ENCODE results near the gene LINGO1.

Gene LINGO1

GRCh38 chr15:77632534-77633133 is at the start of gene LINGO1:
LINGO1 (minus strand) TSS chr15:77632912; CDS start chr15:77632315, 597 bp downstream.
- TF ChIP-seq CTCF (IDR thresholded peaks at IDR 0.05; ENCODE audit: extremely low read depth, insufficient read depth, missing control alignments) = no peak
- in situ Hi-C loops (cut with MboI; ENCODE audit: low pct_unique_long_range_greater_than_20kb, low sequenced_read_pairs, unreplicated experiment) = loop anchor here (25.0 kb wide), 1 partner anchor 180 kb away; no protein-coding TSS in a partner anchor
- DNase-seq (ENCODE audit: low spot score) = no peak

GRCh38 chr15:77681362-77681761 is 48.6 kb upstream of the LINGO1 start:
- DNase-seq (ENCODE audit: low spot score) = no peak
- no peak for TF ChIP-seq CTCF (IDR thresholded peaks at IDR 0.05; ENCODE audit: extremely low read depth, insufficient read depth, missing control alignments)
- in situ Hi-C loops (cut with MboI; ENCODE audit: low pct_unique_long_range_greater_than_20kb, low sequenced_read_pairs, unreplicated experiment) = no loop called here

- no peak for DNase-seq (ENCODE audit: low spot score)
- in situ Hi-C loops (cut with MboI; ENCODE audit: low pct_unique_long_range_greater_than_20kb, low sequenced_read_pairs, unreplicated experiment) = no loop called here
- no peak for TF ChIP-seq CTCF (IDR thresholded peaks at IDR 0.05; ENCODE audit: extremely low read depth, insufficient read depth, missing control alignments)
These were observed 44.1 kb upstream of the LINGO1 start for GRCh38 chr15:77676569-77677375.

GRCh38 chr15:77675806-77676415 is 43.2 kb upstream of the LINGO1 start:
- in situ Hi-C loops (cut with MboI; ENCODE audit: low pct_unique_long_range_greater_than_20kb, low sequenced_read_pairs, unreplicated experiment) = no loop called here
- TF ChIP-seq CTCF (IDR thresholded peaks at IDR 0.05; ENCODE audit: extremely low read depth, insufficient read depth, missing control alignments) = no peak

GRCh38 chr15:77674327-77674726 is 41.6 kb upstream of the LINGO1 start:
- no peak for DNase-seq (ENCODE audit: low spot score)
- in situ Hi-C loops (cut with MboI; ENCODE audit: low pct_unique_long_range_greater_than_20kb, low sequenced_read_pairs, unreplicated experiment) = no loop called here
- no peak for TF ChIP-seq CTCF (IDR thresholded peaks at IDR 0.05; ENCODE audit: extremely low read depth, insufficient read depth, missing control alignments)

More at GRCh38 chr15:77675806-77676415, 43.2 kb upstream of the LINGO1 start:
- no peak for DNase-seq (ENCODE audit: low spot score)

- in situ Hi-C loops (cut with MboI; ENCODE audit: low pct_unique_long_range_greater_than_20kb, low sequenced_read_pairs, unreplicated experiment) = no loop called here
- no peak for DNase-seq (ENCODE audit: low spot score)
- no peak for TF ChIP-seq CTCF (IDR thresholded peaks at IDR 0.05; ENCODE audit: extremely low read depth, insufficient read depth, missing control alignments)
These were observed 41.2 kb upstream of the LINGO1 start for GRCh38 chr15:77673866-77674265.
